DMS53 treated with DMSO at 0.1 percent for 48 hours (cell line): ENCODE results near the gene SMYD3.
A peak's percentile ranks its signal among the peaks of the same experiment; 100 is the strongest.
"Not testable (repeated sequence)": the region's sequence is repeated elsewhere in the genome, so short reads cannot be mapped to it uniquely, and the experiment has no call there.

ENCODE experiments used
- DNase-seq: peaks from one replicate; lab custom pipeline; 2025; ENCODE audit not compliant: unreplicated experiment; lab: John Stamatoyannopoulos, UW

Gene SMYD3

DNA sequence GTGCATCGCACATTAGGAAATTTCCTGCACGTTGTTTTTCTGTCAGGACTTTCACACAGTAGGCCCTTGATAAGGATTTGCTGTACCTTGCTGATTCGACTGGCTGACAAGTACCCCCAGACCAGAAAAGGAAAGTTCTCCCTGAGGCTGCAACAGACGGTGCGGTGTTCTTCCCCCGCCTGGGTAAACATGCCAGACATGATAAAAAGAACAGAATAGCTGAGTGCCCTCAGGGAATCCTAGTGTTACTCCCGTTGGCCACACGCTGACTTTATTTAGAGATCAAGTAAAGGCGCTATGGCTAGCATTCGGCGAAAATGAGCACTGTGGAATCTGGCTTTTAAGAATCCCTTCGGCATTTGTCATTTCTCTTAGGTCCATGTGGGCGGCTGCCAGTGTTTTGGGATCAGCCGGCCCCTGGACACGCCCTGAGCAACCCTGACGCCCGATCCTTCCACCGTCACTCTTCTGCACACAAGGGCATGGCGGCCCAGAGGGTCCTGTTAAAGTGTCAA, 744.6 kb downstream of the SMYD3 start:
- DNase-seq: no peak

DNA sequence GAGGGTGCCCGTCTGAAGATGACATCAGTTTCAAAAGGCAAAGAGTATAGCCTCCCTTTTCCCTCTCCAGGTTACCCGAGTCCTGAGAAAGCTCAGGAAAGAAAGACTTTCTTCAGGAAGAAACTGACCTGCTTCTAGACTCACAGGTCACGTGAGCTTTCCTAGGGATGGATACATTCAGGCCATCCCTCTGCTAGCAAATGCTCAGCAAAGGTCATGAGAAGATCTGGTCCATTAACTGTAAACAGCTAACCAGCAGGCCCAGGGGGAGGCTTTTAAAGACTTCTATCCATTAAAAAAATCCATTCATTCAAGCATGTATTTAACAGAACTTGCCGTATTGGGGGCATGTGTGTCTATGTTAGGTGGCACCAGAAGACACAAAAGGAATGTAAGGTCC, 746.8 kb downstream of the SMYD3 start:
- DNase-seq: no peak

DNA sequence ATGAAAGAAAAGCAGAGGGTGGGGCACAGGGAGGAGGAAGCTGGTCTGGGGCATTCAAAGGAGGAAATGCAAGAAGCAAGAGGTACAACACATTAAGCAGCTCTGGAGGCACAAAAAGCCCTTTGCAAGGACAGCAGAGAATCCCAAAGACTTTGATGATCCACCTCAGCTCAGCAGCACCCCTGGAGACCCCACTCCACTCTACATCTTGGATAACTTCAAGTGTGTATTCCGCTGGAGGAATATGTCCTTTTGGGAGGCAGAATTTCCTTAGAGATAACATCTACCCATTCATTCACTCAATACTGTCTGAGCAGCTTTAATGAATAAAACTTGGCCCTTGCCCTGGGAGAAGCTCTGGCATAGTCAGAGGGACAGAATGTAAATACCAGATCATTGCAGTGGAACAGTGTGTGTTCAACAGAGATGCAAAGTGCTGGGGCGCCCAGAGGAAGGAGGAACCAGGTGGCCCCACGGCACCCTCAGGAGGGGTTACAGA, 752.6 kb downstream of the SMYD3 start:
- no peak for DNase-seq

DNA sequence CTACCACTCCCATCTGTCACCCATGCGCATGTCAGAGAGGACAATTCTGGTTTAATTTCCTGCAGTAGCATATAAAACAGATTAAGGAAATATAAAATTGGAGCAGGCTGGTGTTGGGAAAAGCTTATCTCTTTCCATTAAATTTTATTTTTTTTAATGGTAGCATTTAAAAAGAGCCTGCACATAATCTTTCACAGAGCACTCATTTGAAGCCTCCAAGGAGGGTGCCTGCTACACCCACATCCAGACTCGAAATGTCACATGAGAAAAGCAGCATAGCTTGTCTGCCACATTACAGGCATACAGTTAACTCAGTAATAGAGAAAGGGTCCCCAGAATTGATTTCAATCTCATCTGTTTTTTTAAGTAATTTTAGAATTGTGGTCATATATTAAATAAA, 753.3 kb downstream of the SMYD3 start:
- no peak for DNase-seq

DNA sequence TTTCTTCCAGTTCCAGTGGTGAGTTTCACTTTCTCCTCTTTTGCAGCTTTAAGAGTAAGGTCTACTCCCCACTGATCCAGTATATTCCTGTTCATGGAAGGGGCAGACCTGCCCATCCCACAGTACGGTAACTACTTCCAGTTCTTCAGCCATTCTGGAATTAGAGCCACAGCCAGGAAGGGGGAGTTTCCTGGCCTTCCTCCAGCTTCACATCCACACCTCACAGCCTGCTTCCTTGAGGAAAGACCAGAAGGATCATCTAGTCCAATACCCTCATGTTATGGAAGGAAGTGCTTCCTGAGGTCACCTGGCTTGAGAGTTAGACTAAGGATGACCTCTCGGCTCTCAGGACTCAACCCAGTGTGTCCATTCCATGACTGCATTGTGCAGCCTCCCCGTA, 754.5 kb downstream of the SMYD3 start:
- DNase-seq: no peak

DNA sequence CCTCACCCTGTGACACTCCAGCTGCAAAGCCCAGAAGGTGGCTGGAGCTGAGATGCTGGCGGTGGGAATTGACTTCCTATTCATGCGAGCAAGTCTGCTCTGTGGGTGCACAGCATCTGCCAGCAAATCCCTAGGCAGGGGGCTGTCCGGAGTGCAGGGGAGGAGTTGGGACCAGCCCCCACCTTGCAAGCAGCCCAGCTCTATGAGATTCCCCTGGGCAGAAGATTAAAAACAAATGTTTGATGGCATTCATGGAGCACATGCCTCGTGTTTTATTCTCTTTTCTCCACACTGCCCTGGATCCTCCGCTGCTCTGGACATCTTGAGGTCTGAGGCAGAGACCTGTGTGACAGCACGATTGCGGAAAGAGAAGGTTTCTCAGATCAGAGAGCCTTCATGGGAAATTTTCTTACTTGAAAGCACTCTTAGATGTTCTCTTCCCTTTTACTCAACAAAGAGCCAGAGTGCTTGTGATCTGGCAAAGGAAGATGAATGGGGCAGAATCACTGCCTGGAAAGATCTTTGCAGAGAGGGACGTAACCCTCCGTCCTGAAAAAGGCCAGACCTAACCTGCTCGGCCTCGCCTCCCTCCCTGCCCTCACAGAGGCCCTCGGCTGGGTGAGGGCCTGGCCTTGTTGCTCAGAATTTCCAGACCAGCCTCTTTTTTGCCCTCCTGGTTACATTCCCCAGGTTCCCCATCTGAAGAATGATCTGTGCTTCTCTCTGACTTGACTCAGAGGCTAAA, 755.2 kb downstream of the SMYD3 start:
- DNase-seq: no peak

DNA sequence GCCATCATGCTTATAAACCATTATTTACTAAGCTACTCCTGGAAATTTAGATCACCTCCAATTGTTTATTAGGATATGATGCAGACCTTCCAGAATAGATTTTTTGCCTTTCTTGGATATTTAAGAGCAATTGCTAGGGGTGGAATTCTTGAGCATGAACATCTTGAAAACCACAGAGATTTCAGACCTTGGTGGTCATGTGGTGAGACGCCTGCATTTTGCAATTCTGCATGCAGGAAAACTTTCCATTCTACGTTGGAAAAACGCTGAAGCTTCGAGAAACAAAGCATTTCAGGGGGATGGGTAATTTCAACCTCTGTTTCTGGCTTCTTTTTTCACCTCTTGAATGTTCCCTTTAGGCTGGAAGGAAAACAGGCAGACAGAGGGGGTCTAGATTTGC, 756.0 kb downstream of the SMYD3 start:
- no peak for DNase-seq

DNA sequence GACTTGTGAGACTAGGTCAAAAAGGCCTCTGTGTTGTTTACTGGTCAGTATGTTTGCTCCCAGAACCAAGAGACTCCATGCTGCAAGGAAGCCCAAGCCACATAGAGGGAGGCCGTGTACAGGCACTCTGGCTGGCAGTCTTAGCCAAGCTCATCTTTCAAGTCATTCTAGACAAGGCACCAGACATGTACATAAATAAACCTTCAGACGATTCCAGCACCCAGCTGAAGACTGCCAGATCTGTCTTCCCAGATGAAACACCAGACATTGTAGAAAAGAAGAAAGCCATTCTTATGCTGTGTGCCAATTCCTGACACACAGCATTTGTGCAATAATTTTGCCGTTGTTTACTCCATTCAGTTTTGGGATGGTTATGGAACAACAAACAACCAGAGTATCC, 756.8 kb downstream of the SMYD3 start:
- no peak for DNase-seq

DNA sequence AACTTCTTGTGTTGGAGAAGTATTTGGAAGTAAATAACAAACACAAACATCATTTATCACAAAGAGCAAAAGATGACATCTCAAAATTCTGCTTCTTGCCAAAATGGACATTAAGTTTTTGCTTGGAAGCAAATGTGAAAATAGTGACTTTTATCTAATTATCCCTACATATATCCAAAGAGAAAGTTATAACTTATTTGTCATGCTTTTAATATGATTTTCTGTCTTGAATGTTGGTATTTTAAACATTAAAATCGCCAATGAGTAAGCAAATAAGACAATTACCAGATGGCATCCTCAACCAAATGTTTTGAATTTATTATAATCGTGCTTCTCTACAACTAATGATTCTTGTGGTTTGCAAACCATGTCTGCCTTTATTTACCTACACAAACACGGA, 758.0 kb downstream of the SMYD3 start:
- no peak for DNase-seq

DNA sequence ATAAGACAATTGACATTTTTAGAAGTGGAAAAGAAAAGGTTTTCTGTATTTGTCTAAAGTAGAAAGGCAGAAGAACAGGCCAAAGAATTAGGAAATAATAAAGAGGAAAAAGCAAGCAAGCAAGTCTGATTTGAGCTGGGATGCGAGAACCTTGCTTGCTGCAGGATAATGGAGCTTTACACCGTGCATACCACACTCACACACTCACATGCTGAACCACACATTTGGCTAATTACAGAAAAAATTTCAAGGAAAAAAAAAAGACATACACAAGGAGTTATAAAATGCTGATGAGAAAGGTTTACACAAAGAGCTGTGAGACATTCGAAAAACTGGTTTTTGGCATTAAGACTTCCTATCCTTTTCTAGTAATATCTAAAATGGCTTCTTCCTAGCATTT, 758.4 kb downstream of the SMYD3 start:
- DNase-seq: no peak

DNA sequence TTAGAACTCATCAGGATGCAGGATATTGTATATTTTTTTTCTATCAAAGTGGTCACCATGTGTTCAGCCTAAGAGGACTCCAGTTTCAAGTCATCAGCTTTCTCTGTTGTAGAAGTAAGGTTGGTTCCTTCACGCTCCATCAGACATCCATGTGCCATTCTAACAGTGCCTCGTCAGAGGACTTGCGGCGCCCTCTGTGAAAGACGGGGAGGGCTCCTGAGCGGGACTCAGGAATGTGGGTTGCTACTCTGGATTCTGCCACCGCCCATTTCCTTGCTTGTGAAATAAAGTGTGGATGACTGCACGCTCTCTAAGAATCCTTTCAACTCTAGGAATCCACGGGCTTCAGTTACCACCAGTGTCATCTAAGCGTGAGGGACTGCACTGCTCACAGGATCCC, 758.8 kb downstream of the SMYD3 start:
- no peak for DNase-seq

DNA sequence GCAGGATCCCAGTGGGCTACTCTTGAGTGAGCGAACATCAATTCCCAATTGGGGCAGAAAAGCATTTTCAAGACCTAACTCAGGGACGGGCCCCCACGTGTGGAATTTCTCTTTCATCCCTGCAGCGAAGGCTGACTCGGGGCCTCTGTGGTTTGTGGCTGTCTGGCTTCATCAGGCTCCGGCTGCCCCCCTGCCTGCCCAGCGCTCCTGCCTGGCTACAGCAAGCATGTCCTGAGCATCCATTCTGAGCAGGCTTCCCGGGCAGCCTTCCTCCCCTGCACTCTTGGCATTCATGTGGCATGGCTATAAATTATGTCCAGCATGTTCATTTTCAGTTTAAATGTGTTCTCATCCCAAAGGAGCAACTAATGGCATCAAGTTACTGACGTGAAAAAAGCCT, 764.2 kb downstream of the SMYD3 start:
- no peak for DNase-seq

DNA sequence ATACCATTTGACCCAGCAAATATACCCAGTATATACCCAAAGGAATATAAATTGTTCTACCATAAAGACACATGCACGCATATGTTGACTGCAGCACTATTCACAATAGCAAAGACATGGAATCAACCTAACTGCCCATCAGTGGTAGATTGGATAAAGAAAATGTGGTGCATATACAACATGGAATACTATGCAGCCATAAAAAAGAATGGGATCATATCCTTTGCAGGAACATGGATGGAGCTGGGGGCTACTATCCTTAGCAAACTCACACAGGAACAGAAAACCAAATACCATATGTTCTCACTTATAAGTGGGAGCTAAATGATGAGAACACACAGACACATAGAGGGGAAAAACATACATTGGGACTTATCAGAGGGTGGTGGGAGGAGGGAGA, 766.7 kb downstream of the SMYD3 start:
- not testable (repeated sequence) for DNase-seq

DNA sequence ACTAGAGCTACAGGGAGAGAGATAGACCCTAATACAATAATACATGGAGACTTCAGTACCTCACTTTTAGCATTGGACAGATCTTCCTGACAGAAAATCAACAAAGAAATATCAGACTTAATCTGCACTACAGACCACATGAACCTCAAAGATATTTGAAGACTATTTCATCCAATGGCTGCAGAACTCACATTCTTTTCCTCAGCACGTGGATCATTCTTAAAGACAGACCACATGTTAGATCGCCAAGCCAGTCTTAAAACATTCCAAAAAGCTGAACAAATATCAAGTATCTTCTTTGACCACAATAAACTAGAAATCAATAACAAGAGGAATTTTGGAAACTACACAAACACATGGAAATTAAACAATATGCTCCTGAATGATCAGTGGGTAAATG, 776.3 kb downstream of the SMYD3 start:
- DNase-seq: no peak

DNA sequence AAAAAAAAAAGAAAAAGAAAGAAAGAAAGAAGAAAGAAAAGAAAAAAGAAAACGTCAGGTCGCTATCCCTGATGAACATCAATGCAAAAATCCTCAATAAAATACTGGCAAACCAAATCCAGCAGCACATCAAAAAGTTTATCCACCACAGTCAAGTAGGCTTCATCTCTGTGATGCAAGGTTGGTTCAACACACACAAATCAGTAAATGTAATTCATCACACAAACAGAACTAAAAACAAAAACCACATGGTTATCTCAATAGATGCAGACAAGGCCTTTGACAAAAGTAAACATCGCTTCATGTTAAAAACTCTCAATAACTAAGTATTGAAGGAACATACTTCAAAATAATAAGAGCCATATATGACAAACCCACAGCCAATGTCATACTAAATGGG, 779.0 kb downstream of the SMYD3 start:
- DNase-seq: not testable (repeated sequence)

DNA sequence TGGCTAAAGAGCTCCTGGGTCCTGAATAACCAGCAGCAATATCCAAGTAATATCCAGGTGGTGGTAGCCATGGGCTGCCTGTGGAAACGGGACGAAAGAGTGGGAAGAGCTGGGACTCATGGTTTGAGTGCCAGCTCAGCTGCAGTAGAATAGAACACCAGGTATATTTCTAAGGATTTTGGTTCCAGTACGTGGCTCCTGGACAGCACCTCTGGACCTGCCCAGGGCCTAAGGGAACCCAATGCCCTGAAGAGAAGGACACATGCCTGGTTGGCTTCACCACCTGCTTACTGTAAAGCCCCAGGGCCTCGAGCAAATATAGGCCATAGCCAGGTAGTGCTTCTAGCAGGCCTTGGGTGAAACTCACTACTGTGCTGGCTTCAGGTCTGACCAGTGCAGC, 785.6 kb downstream of the SMYD3 start:
- no peak for DNase-seq

DNA sequence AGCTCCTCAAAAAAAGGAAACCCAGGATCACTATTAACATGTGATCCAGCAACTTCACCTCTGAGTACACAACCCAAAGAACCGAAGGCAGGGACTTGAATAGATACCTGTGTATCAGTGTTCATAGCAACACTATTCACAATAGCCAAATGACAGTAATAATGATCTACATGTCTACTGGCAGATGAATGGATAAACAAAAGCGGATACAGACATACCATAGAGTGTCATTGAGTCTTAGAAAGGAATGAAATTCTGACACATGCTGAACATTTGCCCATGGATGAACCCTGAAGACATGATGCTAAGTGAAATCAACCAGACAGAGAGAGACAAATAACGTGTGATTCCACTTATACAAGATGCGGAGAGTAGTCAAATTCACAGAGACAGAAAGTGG, 788.1 kb downstream of the SMYD3 start:
- DNase-seq: no peak

DNA sequence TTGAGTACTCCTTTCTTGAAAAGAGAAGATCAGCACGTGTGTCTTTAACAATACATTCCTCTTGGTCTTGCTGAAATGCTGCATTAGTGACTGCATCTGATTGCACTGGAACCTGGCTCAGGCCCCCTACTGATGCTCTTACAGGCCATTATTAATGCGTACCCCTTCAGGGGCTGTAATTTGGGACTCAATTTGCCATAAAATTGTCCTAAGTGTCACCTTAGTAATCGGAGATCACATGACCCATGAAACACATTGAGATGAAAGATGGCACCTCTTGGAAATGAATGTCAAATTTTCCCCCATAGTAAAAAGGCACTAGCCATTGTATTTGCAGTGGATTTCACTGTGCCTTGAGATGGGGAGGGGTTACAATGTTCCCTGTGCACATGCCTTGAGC, 789.0 kb downstream of the SMYD3 start:
- DNase-seq: no peak

DNA sequence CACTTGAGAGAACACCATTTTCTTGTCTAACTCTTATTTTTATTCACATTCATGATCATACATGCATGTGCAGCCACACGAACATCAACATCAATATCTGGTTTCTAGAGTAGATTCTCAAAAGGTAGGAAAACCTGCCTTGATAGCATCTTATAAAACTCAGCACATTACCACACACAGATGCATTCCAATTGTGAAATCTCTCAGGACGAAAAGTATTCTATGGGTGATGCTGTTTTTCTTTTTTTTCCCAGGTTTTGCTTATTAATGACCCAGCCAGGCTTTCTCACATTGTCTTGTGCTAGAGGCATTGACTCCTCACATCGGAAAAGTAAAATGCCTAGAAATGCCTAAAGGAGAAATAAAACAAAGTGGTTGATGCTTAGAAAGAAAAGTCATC, 789.5 kb downstream of the SMYD3 start:
- no peak for DNase-seq

DNA sequence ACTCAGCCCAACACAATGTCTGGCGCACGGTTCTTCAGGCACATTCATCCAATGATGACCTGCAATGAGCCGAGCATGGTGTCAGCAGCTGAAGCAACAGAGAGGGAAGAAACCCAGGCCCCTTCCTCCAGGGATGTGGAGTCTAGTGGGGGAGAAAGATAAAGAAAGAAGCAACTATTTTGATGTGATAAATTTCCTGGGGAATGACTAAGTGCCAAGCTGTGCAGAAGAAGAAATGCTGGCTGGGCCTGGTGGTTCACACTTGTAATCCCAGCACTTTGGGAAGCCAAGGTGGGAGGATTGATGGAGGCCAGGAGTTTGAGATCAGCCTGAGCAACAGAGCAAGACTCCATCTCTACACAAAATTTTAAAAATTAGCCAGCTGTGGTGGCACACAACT, 790.5 kb downstream of the SMYD3 start:
- DNase-seq: no peak

DNA sequence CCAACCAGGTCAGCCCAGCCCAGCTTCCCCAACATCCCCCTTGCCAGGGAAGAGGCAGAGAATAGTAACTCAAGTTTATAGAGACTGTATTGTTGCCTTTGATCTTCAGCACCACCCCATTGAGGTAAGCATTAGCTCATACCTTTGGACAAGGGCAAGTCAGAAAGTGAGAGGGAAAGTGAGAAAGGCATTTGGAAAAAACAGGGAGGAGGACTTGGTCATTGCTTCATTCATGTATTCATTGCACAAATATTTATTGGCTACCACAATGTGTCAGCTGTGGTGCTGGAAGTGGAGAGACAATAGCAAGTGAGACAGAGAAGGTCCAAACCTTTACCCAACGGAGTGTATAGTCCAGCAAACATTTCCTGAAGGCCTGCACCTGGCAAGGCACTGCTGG, 791.1 kb downstream of the SMYD3 start:
- no peak for DNase-seq

DNA sequence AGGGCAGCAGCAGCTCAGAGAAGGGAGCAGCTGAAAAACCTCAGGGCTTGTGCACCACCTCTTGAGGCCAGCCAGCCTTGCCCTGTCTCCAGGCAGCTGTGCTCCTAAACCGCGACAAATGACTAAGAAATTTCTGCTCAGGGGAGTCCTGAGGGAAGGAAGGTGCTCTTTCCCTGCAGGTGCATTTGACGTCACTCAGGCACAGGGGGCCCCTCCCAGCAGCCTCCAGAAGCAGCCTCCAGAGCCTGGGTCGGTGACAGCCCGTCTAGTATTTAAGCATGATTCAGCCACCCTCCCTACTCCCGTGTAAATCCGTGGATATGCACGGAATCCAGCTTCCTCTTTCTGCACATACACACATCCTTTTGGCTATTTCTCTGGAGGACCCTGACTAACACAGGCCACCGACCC, 791.8 kb downstream of the SMYD3 start:
- DNase-seq: peak; percentile 8

DNA sequence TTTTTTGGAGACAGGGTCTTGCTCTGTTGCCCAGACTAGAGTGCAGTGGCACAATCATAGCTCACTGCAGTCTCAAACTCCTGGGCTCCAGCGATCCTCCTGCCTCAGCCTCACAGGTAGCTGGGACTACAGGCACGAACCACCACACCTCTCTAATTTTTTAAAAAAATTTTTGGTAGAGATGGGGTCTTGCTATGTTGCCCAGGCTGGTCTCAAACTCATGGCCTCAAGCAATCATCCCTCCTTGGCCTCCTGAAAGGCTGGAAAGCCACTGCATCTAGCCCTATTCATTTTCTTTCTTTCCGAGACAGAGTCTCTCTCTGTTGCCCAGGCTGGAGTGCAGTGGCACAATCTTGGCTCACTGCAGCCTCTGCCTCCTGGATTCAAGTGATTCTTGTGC, 793.1 kb downstream of the SMYD3 start:
- DNase-seq: not testable (repeated sequence)
